SK-N-SH treated with all-trans-retinoic acid at 6 μM for 48 hours (cell line): ENCODE measurements around the gene CELF4.

Source experiments
- ATAC-seq: fragments of 200-7000 bp; cut with Tn5 transposase; 3 replicates; pipeline ENCODE4 v1.9.1; 2020; ENCODE audit warnings: mild to moderate bottlenecking, moderate library complexity
- ARNTL ChIP-seq: fragments of 450-650 bp; formaldehyde crosslinking; IDR thresholded peaks from 2 replicates; pipeline ENCODE4 v1.5.0; 2020; ENCODE audit warnings: low read depth, mild to moderate bottlenecking, moderate library complexity, borderline replicate concordance
- BACH2 ChIP-seq: fragments of 250-450 bp; sonication (Bioruptor Pico); IDR thresholded peaks from 2 replicates; pipeline ENCODE4 v1.9.0; 2021; ENCODE audit warnings: mild to moderate bottlenecking, borderline replicate concordance
- CREB5 ChIP-seq: fragments of 250-450 bp; sonication (Bioruptor Pico); IDR thresholded peaks from 2 replicates; pipeline ENCODE4 v1.5.1; 2020; ENCODE audit warnings: low read depth, mild to moderate bottlenecking, moderate library complexity
- CSDC2 ChIP-seq: fragments of 250-450 bp; sonication (Bioruptor Pico); IDR thresholded peaks from 2 replicates; pipeline ENCODE4 v1.5.0; 2020; ENCODE audit warnings: mild to moderate bottlenecking, moderate library complexity
- CSRNP3 ChIP-seq: fragments of 250-450 bp; sonication (Bioruptor Pico); IDR thresholded peaks from 2 replicates; pipeline ENCODE4 v1.5.1; 2021; ENCODE audit warnings: mild to moderate bottlenecking, moderate library complexity
- ESRRG ChIP-seq: fragments of 250-450 bp; sonication (Bioruptor Pico); IDR thresholded peaks from 2 replicates; pipeline ENCODE4 v1.6.1; 2021; ENCODE audit warnings: mild to moderate bottlenecking
- GLIS3 ChIP-seq: fragments of 250-450 bp; sonication (Bioruptor Pico); IDR thresholded peaks from 2 replicates; pipeline ENCODE4 v1.5.0; 2020; ENCODE audit warnings: mild to moderate bottlenecking, moderate library complexity
- ISL1 ChIP-seq: fragments of 250-450 bp; sonication (Bioruptor Pico); IDR thresholded peaks from 2 replicates; pipeline ENCODE4 v2.1.2; 2022; ENCODE audit warnings: mild to moderate bottlenecking, moderate library complexity
- OSR1 ChIP-seq: fragments of 250-450 bp; sonication (Bioruptor Pico); IDR thresholded peaks from 2 replicates; pipeline ENCODE4 v1.8.0; 2022; ENCODE audit warnings: moderate library complexity, mild to moderate bottlenecking, inconsistent platforms
- PATZ1 ChIP-seq: fragments of 250-450 bp; sonication (Bioruptor Pico); IDR thresholded peaks from 2 replicates; pipeline ENCODE4 v1.8.0; 2020; ENCODE audit warnings: mild to moderate bottlenecking, moderate library complexity, borderline replicate concordance
- POU6F1 ChIP-seq: fragments of 250-450 bp; sonication (Bioruptor Pico); IDR thresholded peaks from 2 replicates; pipeline ENCODE4 v1.8.0; 2021; ENCODE audit warnings: low read depth, mild to moderate bottlenecking, moderate library complexity, borderline replicate concordance
- RARB ChIP-seq: fragments of 250-450 bp; sonication (Bioruptor Pico); IDR thresholded peaks from 2 replicates; pipeline ENCODE4 v1.8.0; 2021; ENCODE audit warnings: mild to moderate bottlenecking, moderate library complexity
- SNAI2 ChIP-seq: fragments of 250-450 bp; sonication (Bioruptor Pico); IDR thresholded peaks from 2 replicates; pipeline ENCODE4 v1.5.0; 2020; ENCODE audit warnings: mild to moderate bottlenecking, moderate library complexity
- TCF4 ChIP-seq: fragments of 250-450 bp; sonication (Bioruptor Pico); IDR thresholded peaks from 2 replicates; pipeline ENCODE4 v1.8.0; 2021; ENCODE audit warnings: mild to moderate bottlenecking, moderate library complexity, borderline replicate concordance
- TOX ChIP-seq: fragments of 250-450 bp; sonication (Bioruptor Pico); IDR thresholded peaks from 2 replicates; pipeline ENCODE4 v1.8.0; 2021; ENCODE audit warnings: mild to moderate bottlenecking, moderate library complexity, borderline replicate concordance
- TSHZ2 ChIP-seq: fragments of 250-450 bp; sonication (Bioruptor Pico); IDR thresholded peaks from 2 replicates; pipeline ENCODE4 v1.5.0; 2020; ENCODE audit warnings: mild to moderate bottlenecking, moderate library complexity
- ZC3H10 ChIP-seq: fragments of 250-450 bp; sonication (Bioruptor Pico); IDR thresholded peaks from 2 replicates; pipeline ENCODE4 v1.5.1; 2021; ENCODE audit warnings: mild to moderate bottlenecking, moderate library complexity
- ZFP3 ChIP-seq: fragments of 250-450 bp; sonication (Bioruptor Pico); IDR thresholded peaks from 2 replicates; pipeline ENCODE4 v1.5.0; 2020; ENCODE audit warnings: mild to moderate bottlenecking, moderate library complexity
- ZFP30 ChIP-seq: fragments of 450-650 bp; formaldehyde crosslinking; IDR thresholded peaks from 2 replicates; pipeline ENCODE4 v1.5.0; 2022; ENCODE audit warnings: mild to moderate bottlenecking, moderate library complexity
- ZNF565 ChIP-seq: fragments of 450-650 bp; formaldehyde crosslinking; conservative IDR thresholded peaks from 2 replicates; pipeline ENCODE4 v1.5.0; 2020; ENCODE audit warnings: low read depth, mild to moderate bottlenecking, moderate library complexity
- ZNF70 ChIP-seq: fragments of 450-650 bp; formaldehyde crosslinking; IDR thresholded peaks from 2 replicates; pipeline ENCODE4 v1.5.0; 2020; ENCODE audit warnings: mild to moderate bottlenecking, moderate library complexity

CELF4 gene

GRCh38 chr18:37586656-37587225 is 21.1 kb upstream of the CELF4 start:
- TF ChIP-seq ZFP3 (CRISPR knock-in tag) (no peak), CSRNP3 (no peak), POU6F1 (CRISPR knock-in tag) (no peak), OSR1 (CRISPR knock-in tag) (no peak), SNAI2 (CRISPR knock-in tag) (no peak), ESRRG (CRISPR knock-in tag) (no peak), ISL1 (CRISPR knock-in tag) (no peak)
- TF ChIP-seq, all 23 proteins: peak for 0
- no peak for ATAC-seq

GRCh38 chr18:37584952-37585695 is 19.5 kb upstream of the CELF4 start:
- TF ChIP-seq GLIS3 (no peak), BACH2 (no peak), ZC3H10 (CRISPR knock-in tag) (no peak), PATZ1 (CRISPR knock-in tag) (no peak), TCF4 (CRISPR knock-in tag) (no peak), RARB (CRISPR knock-in tag) (no peak), ZFP3 (CRISPR knock-in tag) (no peak), SNAI2 (CRISPR knock-in tag) (no peak), TOX (no peak), ZNF565 (CRISPR knock-in tag) (no peak), ZFP30 (CRISPR knock-in tag) (no peak), ZNF70 (CRISPR knock-in tag) (no peak), ISL1 (CRISPR knock-in tag) (no peak), OSR1 (CRISPR knock-in tag) (no peak), CSDC2 (no peak), TSHZ2 (CRISPR knock-in tag) (no peak), CREB5 (no peak), ARNTL (CRISPR knock-in tag) (no peak), ESRRG (CRISPR knock-in tag) (no peak), POU6F1 (CRISPR knock-in tag) (no peak)
- no peak for ATAC-seq
